Measurements from ENCODE around the gene LST1. TPM values are rescaled to one million over a fixed set of nuclear protein-coding genes. Genes with fewer than 3 reads are reported as not detected.

The LST1 gene
- total RNA-seq (2021; ENCODE audit: unreplicated experiment), result 0.69 TPM
- polyA plus RNA-seq (2012), result 0.34 and 0.44 TPM in 2 replicates
- Bru-seq, nascent RNA, result percentile 30 among the genes with signal in this experiment
- BruChase-seq, experiment 1, labeled RNA remaining after a 6-hour chase, result percentile 24 among the genes with signal in this experiment
- percentile 25 among the genes with signal in this experiment for BruChase-seq, experiment 2, labeled RNA remaining after a 2-hour chase
- long read RNA-seq, result 0 reads

GRCh38 chr6:31586008-31586407, at the start of gene LST1:
LST1 (plus strand) TSS chr6:31586277; CDS start chr6:31587300, 1,023 bp downstream.
- H3K4me2 ChIP-seq (ENCODE audit: low read length), result no peak within 1 kb of the TSS
- H3K9me2 ChIP-seq (ENCODE audit: insufficient read depth), result no peaks in the 10 kb centered on the region
- no peaks in the 10 kb centered on the region for H3K9me3 ChIP-seq (ENCODE audit: control insufficient read depth in 1 of 2, insufficient read depth in 1 of 2, low read depth in 1 of 2, low read length in 2 of 2)
- no peaks in the 10 kb centered on the region for H3K79me2 ChIP-seq (ENCODE audit: insufficient read depth, low read length)
- ChIA-PET RAD21 (ENCODE audit: low non-redundant PET in 1 of 2, low total read pairs in 2 of 2, uncharacterized antibody in 2 of 2, unreplicated experiment in 2 of 2) (no interaction called here), CTCF (interaction anchor here (0.6 to 7.8 kb wide), 3 partner anchors 8 to 35 kb away, joined by 3 to 70 read pairs (median 4); no protein-coding TSS in a partner anchor), POLR2A (no interaction called here)
- intact Hi-C loops (cut with micrococcal nuclease), result no loop called here
- H4K20me1 ChIP-seq (ENCODE audit: insufficient read depth), result no peaks in the 10 kb centered on the region
- H3K4me1 ChIP-seq (ENCODE audit: control insufficient read depth in 1 of 2, insufficient read depth in 2 of 2, low read length in 2 of 2), result peaks cover 4 to 10% of the 10 kb centered on the region in 2 experiments; a peak in 2 of 4 replicates
- H3K9ac ChIP-seq (ENCODE audit: low read length), result no peak within 1 kb of the TSS
- no peak for ATAC-seq
- no peaks in the 10 kb centered on the region for H3K27me3 ChIP-seq (ENCODE audit: insufficient read depth, low read length)
- no peak for TF ChIP-seq CTCF (IDR thresholded peaks at IDR 0.05 in 2 of 3, conservative IDR thresholded peaks at IDR 0.05 in 1 of 3; ENCODE audit: borderline replicate concordance in 1 of 3, insufficient read depth in 1 of 3, low read depth in 2 of 3, low read length in 2 of 3)
- TF ChIP-seq ELF1 (IDR thresholded peaks at IDR 0.05; ENCODE audit: borderline replicate concordance, low read depth), result no peak
- TF ChIP-seq EGR1 (IDR thresholded peaks at IDR 0.05; ENCODE audit: low read depth), result no peak
- no peak for TF ChIP-seq ZBTB33 (IDR thresholded peaks at IDR 0.05; ENCODE audit: extremely low read depth, insufficient replicate concordance, low read length)
- TF ChIP-seq ZNF274 (IDR thresholded peaks at IDR 0.05; ENCODE audit: low read depth, low read length), result no peak
- TF ChIP-seq SIN3A (IDR thresholded peaks at IDR 0.05; ENCODE audit: low read depth), result no peak
- no peak for TF ChIP-seq REST (IDR thresholded peaks at IDR 0.05; ENCODE audit: low read depth)
- TF ChIP-seq ATF3 (IDR thresholded peaks at IDR 0.05), result no peak
- TF ChIP-seq POLR2A (IDR thresholded peaks at IDR 0.05; ENCODE audit: borderline replicate concordance, extremely low read depth, insufficient read depth, insufficient read length), result no peak
- no peak for TF ChIP-seq MAX (IDR thresholded peaks at IDR 0.05)
- no peak for TF ChIP-seq EZH2 (IDR thresholded peaks at IDR 0.05)
- TF ChIP-seq CEBPB (IDR thresholded peaks at IDR 0.05; ENCODE audit: low read depth), result no peak
- DNase-seq (ENCODE audit: low read depth, low spot score), result no peak
- no TSS peak for BruUV-seq (replicated peaks)
- H3K27ac ChIP-seq (ENCODE audit: low read depth, low read length), result no peak within 1 kb of the TSS
- no peak within 1 kb of the TSS for H3K4me3 ChIP-seq (replicated peaks in 1 of 2; ENCODE audit: low read depth in 1 of 2, low read length in 2 of 2)
- H2AFZ ChIP-seq (ENCODE audit: low read depth, low read length, poor library complexity, severe bottlenecking), result no peak within 1 kb of the TSS
- H3K36me3 ChIP-seq (ENCODE audit: control insufficient read depth in 1 of 2, insufficient read depth in 2 of 2, low read length in 2 of 2), result no peaks in the 10 kb centered on the region

Data from HCT116 (cell line).